Astrocyte (in vitro differentiated cells and primary cell): Measurements from ENCODE around the gene GRM6. TPM values are rescaled to one million over a fixed set of nuclear protein-coding genes. Genes with fewer than 3 reads are reported as not detected.

Experiments used
- DNase-seq: peaks from one replicate; pipeline ENCODE4 v3.0.0-alpha.2; 2010; ENCODE audit warnings: low read depth
- FAIRE-seq: peaks from 2 replicates; lab custom pipeline; 2011; peaks lifted over from hg19 to GRCh38; lab: Jason Lieb, UNC
- H2AFZ ChIP-seq: 2 replicates; pipeline ENCODE4 v1.6.0; 2012; ENCODE audit warnings: low read depth, low read length, inconsistent platforms
- H3K27ac ChIP-seq: 2 replicates; pipeline ENCODE4 v1.5.1; 2011; ENCODE audit warnings: low read depth, low read length, inconsistent platforms
- H3K27me3 ChIP-seq: 2 replicates; pipeline ENCODE4 v1.6.0; 2011; ENCODE audit warnings: low read length, inconsistent platforms; ENCODE audit not compliant: insufficient read depth
- H3K36me3 ChIP-seq: 2 replicates; pipeline ENCODE4 v1.5.1; 2011; ENCODE audit warnings: low read length, inconsistent platforms; ENCODE audit not compliant: insufficient read depth
- H3K4me1 ChIP-seq: 2 replicates; pipeline ENCODE4 v1.5.1; 2011; ENCODE audit warnings: low read length, inconsistent platforms; ENCODE audit not compliant: insufficient read depth
- H3K4me2 ChIP-seq: 2 replicates; pipeline ENCODE4 v1.6.0; 2012; ENCODE audit warnings: low read length, inconsistent platforms
- H3K4me3 ChIP-seq: 2 replicates; pipeline ENCODE4 v1.5.1; 2011; ENCODE audit warnings: low read depth, mild to moderate bottlenecking, low read length, inconsistent platforms; ENCODE audit not compliant: insufficient read depth
- H3K79me2 ChIP-seq: 2 replicates; pipeline ENCODE4 v1.6.0; 2012; ENCODE audit warnings: mild to moderate bottlenecking, low read length, inconsistent platforms; ENCODE audit not compliant: insufficient read depth
- H3K9ac ChIP-seq: 2 replicates; pipeline ENCODE4 v1.6.0; 2012; ENCODE audit warnings: mild to moderate bottlenecking, low read length, inconsistent platforms
- H3K9me3 ChIP-seq: 2 replicates; pipeline ENCODE4 v1.5.1; 2012; ENCODE audit warnings: low read depth, mild to moderate bottlenecking, low read length, inconsistent platforms; ENCODE audit not compliant: insufficient read depth
- H4K20me1 ChIP-seq: 2 replicates; pipeline ENCODE4 v1.6.0; 2012; ENCODE audit warnings: low read length, inconsistent platforms; ENCODE audit not compliant: insufficient read depth
- H3K27ac Mint-ChIP-seq: one replicate; pipeline ENCODE4 v1.8.0; 2021; ENCODE audit warnings: mild to moderate bottlenecking, mixed read lengths; ENCODE audit not compliant: unreplicated experiment
- H3K27me3 Mint-ChIP-seq: one replicate; pipeline ENCODE4 v1.8.0; 2021; ENCODE audit warnings: low read depth, mixed read lengths; ENCODE audit not compliant: unreplicated experiment
- H3K36me3 Mint-ChIP-seq: one replicate; pipeline ENCODE4 v1.8.0; 2021; ENCODE audit warnings: low read depth, mixed read lengths; ENCODE audit not compliant: unreplicated experiment
- H3K4me1 Mint-ChIP-seq: one replicate; pipeline ENCODE4 v1.8.0; 2021; ENCODE audit warnings: low read depth, mixed read lengths; ENCODE audit not compliant: unreplicated experiment
- H3K4me3 Mint-ChIP-seq: one replicate; pipeline ENCODE4 v1.8.0; 2021; ENCODE audit warnings: mild to moderate bottlenecking, moderate library complexity, mixed read lengths; ENCODE audit not compliant: unreplicated experiment
- H3K9me3 Mint-ChIP-seq: one replicate; pipeline ENCODE4 v1.8.0; 2021; ENCODE audit warnings: mild to moderate bottlenecking, mixed read lengths; ENCODE audit not compliant: unreplicated experiment
- CTCF ChIP-seq: IDR thresholded peaks from 2 replicates; pipeline ENCODE4 v1.5.1; 2011; ENCODE audit warnings: low read depth, mild to moderate bottlenecking, inconsistent platforms, low read length, moderate library complexity; ENCODE audit not compliant: insufficient read depth
- EZH2 ChIP-seq: IDR thresholded peaks from 2 replicates; pipeline ENCODE4 v1.6.1; 2012; ENCODE audit warnings: mild to moderate bottlenecking, low read length, inconsistent platforms; ENCODE audit not compliant: insufficient read depth
- total RNA-seq: library from RNA; stranded (reverse); gene quantifications from 2 replicates; pipeline ENCODE4 v1.2.1, GENCODE V29; 2021

Gene GRM6
- total RNA-seq, 1 donor from 2014 or later = not detected

DNA sequence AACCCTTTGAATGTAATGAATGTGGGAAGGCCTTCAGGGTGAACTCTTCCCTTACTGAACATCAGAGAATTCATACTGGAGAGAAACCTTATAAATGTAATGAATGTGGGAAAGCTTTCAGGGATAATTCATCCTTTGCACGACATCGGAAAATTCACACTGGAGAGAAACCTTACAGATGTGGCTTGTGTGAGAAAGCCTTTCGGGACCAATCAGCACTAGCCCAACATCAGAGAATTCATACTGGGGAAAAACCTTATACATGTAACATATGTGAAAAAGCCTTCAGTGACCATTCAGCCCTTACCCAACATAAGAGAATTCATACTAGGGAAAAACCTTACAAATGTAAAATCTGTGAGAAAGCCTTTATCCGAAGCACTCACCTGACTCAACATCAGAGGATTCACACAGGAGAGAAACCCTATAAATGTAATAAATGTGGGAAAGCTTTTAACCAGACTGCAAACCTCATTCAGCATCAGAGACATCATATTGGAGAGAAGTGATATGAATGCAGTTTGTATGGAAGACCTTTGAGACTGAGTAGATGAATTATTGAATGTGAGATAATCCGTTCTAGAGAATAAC, 29.6 kb downstream of the GRM6 start:
- Mint-ChIP-seq H3K4me3 (no peak overlapping the region), H3K9me3 (peaks cover 48% of the 10 kb centered on the region), H3K27ac (no peak overlapping the region), H3K4me1 (no peaks in the 10 kb centered on the region), H3K27me3 (no peaks in the 10 kb centered on the region), H3K36me3 (no peaks in the 10 kb centered on the region)
- H3K4me3 ChIP-seq = no peak overlapping the region
- DNase-seq (no peak), FAIRE-seq (no peak)
- H3K4me2 ChIP-seq = no peak overlapping the region
- no peak overlapping the region for H3K9ac ChIP-seq
- H3K79me2 ChIP-seq = no peaks in the 10 kb centered on the region
- peaks cover 62% of the 10 kb centered on the region for H3K9me3 ChIP-seq
- no peaks in the 10 kb centered on the region for H4K20me1 ChIP-seq
- no peak overlapping the region for H3K27ac ChIP-seq
- no peaks in the 10 kb centered on the region for H3K27me3 ChIP-seq
- H2AFZ ChIP-seq = no peak overlapping the region
- H3K4me1 ChIP-seq = no peaks in the 10 kb centered on the region
- no peaks in the 10 kb centered on the region for H3K36me3 ChIP-seq
- TF ChIP-seq EZH2 = no peak
- no peak for TF ChIP-seq CTCF

- H2AFZ ChIP-seq = peak overlapping the region; percentile 99
- H3K4me2 ChIP-seq = peak overlapping the region; percentile 94
- H3K9me3 Mint-ChIP-seq = peaks cover 53% of the 10 kb centered on the region
- H3K27me3 ChIP-seq = no peaks in the 10 kb centered on the region
- FAIRE-seq = no peak
- H3K36me3 Mint-ChIP-seq = peaks cover 2% of the 10 kb centered on the region
- TF ChIP-seq CTCF = no peak
- peak overlapping the region; percentile 19 for H3K27ac ChIP-seq
- H3K4me3 Mint-ChIP-seq = no peak overlapping the region
- no peaks in the 10 kb centered on the region for H3K4me1 ChIP-seq
- no peaks in the 10 kb centered on the region for H3K27me3 Mint-ChIP-seq
- H4K20me1 ChIP-seq = no peaks in the 10 kb centered on the region
- peak; percentile 13 for DNase-seq
- peaks cover 57% of the 10 kb centered on the region for H3K9me3 ChIP-seq
- peak overlapping the region; percentile 76 for H3K9ac ChIP-seq
- H3K4me3 ChIP-seq = peak overlapping the region; percentile 70
- no peak overlapping the region for H3K27ac Mint-ChIP-seq
- H3K36me3 ChIP-seq = no peaks in the 10 kb centered on the region
- no peaks in the 10 kb centered on the region for H3K4me1 Mint-ChIP-seq
- H3K79me2 ChIP-seq = no peaks in the 10 kb centered on the region
These were observed 53.8 kb downstream of the GRM6 start for GRCh38 chr5:178941361-178941760.

DNA sequence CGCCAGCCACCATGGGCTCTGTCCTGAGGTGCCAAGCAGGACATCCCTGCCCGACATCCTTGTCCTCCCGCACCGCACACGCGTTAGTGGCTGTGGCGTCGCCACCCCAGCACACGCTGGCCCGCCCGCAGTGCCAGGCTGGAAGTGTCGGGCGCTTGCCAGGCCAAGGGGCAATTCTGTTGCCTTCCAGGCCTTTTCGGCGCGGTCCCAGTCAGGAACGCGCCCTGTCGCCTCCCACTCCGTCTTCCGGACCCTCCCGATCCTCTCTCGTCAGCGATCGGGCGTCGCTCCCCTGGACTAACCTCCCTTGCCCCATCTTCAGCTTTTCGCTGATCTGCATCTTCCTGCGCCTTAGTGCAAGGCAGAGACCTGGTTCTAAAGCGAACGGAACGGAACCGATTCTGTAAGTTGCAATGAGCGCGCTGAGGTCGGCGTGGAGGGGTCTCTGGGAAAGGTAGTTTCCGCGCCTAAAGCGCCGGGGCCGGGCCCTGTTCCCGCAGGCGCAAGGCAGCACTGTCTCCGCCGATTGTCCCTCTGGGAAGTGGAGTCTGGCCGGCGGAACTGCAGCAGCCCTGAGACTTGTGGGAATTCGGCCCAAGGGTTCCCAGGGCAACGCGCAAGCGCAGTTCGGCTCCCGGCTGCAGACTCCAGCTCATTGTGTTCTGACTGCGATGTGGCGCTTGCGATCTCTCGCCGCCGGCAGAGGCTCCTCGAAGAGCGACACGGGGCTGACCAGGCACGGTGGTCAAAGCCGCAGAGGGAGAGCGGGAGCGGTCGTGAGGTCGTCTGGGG, 54.4 kb downstream of the GRM6 start, which contains the start of gene ZNF454:
TSS of gene ZNF454 (plus strand) at position 630 of the 792 bp plus-strand sequence. CDS start 1,594 bp downstream, outside the sequence.
- no peak for FAIRE-seq
- Histone ChIP-seq H2AFZ (peak within 1 kb of the TSS; percentile 99), H3K27ac (peak within 1 kb of the TSS; percentile 31), H3K27me3 (no peaks in the 10 kb centered on the region), H3K4me1 (no peaks in the 10 kb centered on the region), H3K79me2 (no peaks in the 10 kb centered on the region), H3K4me2 (peak within 1 kb of the TSS; percentile 94), H3K9ac (peak within 1 kb of the TSS; percentile 76), H4K20me1 (no peaks in the 10 kb centered on the region), H3K9me3 (peaks cover 62% of the 10 kb centered on the region), H3K4me3 (peak within 1 kb of the TSS; percentile 70), H3K36me3 (no peaks in the 10 kb centered on the region)
- no peak within 1 kb of the TSS for H3K4me3 Mint-ChIP-seq
- H3K36me3 Mint-ChIP-seq = peaks cover 2% of the 10 kb centered on the region
- H3K4me1 Mint-ChIP-seq = no peaks in the 10 kb centered on the region
- H3K9me3 Mint-ChIP-seq = peaks cover 59% of the 10 kb centered on the region
- no peak within 1 kb of the TSS for H3K27ac Mint-ChIP-seq
- DNase-seq = peak; percentile 92
- H3K27me3 Mint-ChIP-seq = no peaks in the 10 kb centered on the region
- no peak for TF ChIP-seq EZH2
